ENCODE results near the gene GALNT18.

GALNT18 gene

GRCh38 chr11:11370255-11370961 lies 251.4 kb downstream of the GALNT18 start:
- TF ChIP-seq GABPA (IDR thresholded peaks at IDR 0.05; ENCODE audit: low read depth): no peak
- TF ChIP-seq POLR2AphosphoS5 (IDR thresholded peaks at IDR 0.05; ENCODE audit: low read depth): no peak
- no peak for TF ChIP-seq CTCF (IDR thresholded peaks at IDR 0.05; ENCODE audit: insufficient read depth, low read length)
- no peak for TF ChIP-seq REST (IDR thresholded peaks at IDR 0.05; ENCODE audit: insufficient replicate concordance, low read depth)
- TF ChIP-seq SPI1 (IDR thresholded peaks at IDR 0.05; ENCODE audit: borderline replicate concordance, low read depth): no peak
- no peak overlapping the region for H3K27ac ChIP-seq (replicated peaks)
- no peak for DNase-seq (ENCODE audit: low read depth in 1 of 2, low spot score in 1 of 2)
- H3K27me3 ChIP-seq (ENCODE audit: insufficient read depth, poor library complexity, severe bottlenecking): peaks cover 3% of the 10 kb centered on the region
- H3K4me3 ChIP-seq (replicated peaks; ENCODE audit: insufficient read depth, low read length): no peak overlapping the region

GRCh38 chr11:11366793-11367192 lies 255.0 kb downstream of the GALNT18 start:
- Histone ChIP-seq H3K27ac (replicated peaks) (no peak overlapping the region), H3K27me3 (ENCODE audit: insufficient read depth, poor library complexity, severe bottlenecking) (peaks cover 3% of the 10 kb centered on the region), H3K4me3 (replicated peaks; ENCODE audit: insufficient read depth, low read length) (no peak overlapping the region)
- DNase-seq (ENCODE audit: low read depth in 1 of 2, low spot score in 1 of 2): no peak
- TF ChIP-seq POLR2AphosphoS5 (IDR thresholded peaks at IDR 0.05; ENCODE audit: low read depth) (no peak), REST (IDR thresholded peaks at IDR 0.05; ENCODE audit: insufficient replicate concordance, low read depth) (peak; percentile 92)

- no peak for TF ChIP-seq GABPA (IDR thresholded peaks at IDR 0.05; ENCODE audit: low read depth)
- no peak for TF ChIP-seq REST (IDR thresholded peaks at IDR 0.05; ENCODE audit: insufficient replicate concordance, low read depth)
- TF ChIP-seq CTCF (IDR thresholded peaks at IDR 0.05; ENCODE audit: insufficient read depth, low read length): no peak
- TF ChIP-seq POLR2AphosphoS5 (IDR thresholded peaks at IDR 0.05; ENCODE audit: low read depth): no peak
- no peak for TF ChIP-seq SPI1 (IDR thresholded peaks at IDR 0.05; ENCODE audit: borderline replicate concordance, low read depth)
- H3K27ac ChIP-seq (replicated peaks): no peak overlapping the region
- no peak overlapping the region for H3K4me3 ChIP-seq (replicated peaks; ENCODE audit: insufficient read depth, low read length)
- H3K27me3 ChIP-seq (ENCODE audit: insufficient read depth, poor library complexity, severe bottlenecking): no peaks in the 10 kb centered on the region
- DNase-seq (ENCODE audit: low read depth in 1 of 2, low spot score in 1 of 2): no peak
Measured at GRCh38 chr11:11363674-11364073, 258.1 kb downstream of the GALNT18 start.
